GM21619 (cell line): Measurements from ENCODE around the gene RBM20.

Experiments used
- ATAC-seq: cut with Tn5 transposase; IDR thresholded peaks from one replicate; pipeline ENCODE4 v1.9.1; 2021; ENCODE audit not compliant: unreplicated experiment

The RBM20 gene

DNA sequence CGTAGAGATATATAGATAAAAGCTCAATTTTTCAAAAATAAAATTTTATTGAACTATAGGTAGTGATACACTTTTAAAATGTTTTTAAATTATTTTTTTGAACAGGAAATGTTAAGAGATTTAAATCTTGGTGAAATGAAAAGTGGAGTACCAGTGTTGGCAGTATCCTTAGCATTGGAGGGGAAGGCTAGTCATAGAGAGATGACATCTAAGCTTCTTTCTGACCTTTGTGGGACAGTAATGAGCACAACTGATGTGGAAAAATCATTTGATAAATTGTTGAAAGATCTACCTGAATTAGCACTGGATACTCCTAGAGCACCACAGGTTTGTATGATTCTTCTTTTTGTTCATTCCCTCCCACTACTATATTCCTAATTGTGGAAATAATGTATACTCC lies 243.4 kb downstream of the RBM20 start:
- ATAC-seq, result no peak
